Endothelial cell of umbilical vein (primary cell): Measurements from ENCODE around the gene TICRR. TPM values are rescaled to one million over a fixed set of nuclear protein-coding genes. Genes with fewer than 3 reads are reported as not detected.

Source experiments
- BruUV-seq: library from RNA; stranded (reverse); fragments of 400-500 nt; replicated peaks from 2 replicates; lab custom pipeline; 2021; lab: Mats Ljungman, UMichigan
- CTCF ChIA-PET: fragments of 300-600, 350-600 bp; sonication (Branson Sonifier 250); formaldehyde crosslinking; loops from one replicate; lab custom pipeline; 2021; ENCODE audit warnings: antibody characterized with exemption, inconsistent platforms; lab: Charles Lee
- POLR2A ChIA-PET: fragments of 300-600, 350-600 bp; sonication (Branson Sonifier 250); formaldehyde crosslinking; loops from one replicate; lab custom pipeline; 2021; ENCODE audit warnings: antibody characterized with exemption, inconsistent platforms; lab: Charles Lee
- DNase-seq: peaks from one replicate; pipeline ENCODE4 v3.0.0-alpha.2; 2011; ENCODE audit warnings: low read depth, low spot score
- FAIRE-seq: peaks from 2 replicates; lab custom pipeline; 2011; peaks lifted over from hg19 to GRCh38; lab: Jason Lieb, UNC
- H2AFZ ChIP-seq: 2 replicates; pipeline ENCODE4 v1.6.0; 2012; ENCODE audit warnings: low read depth, low read length, control low read depth, inconsistent platforms
- H3K27ac ChIP-seq: 2 replicates; pipeline ENCODE4 v1.5.1; 2011; ENCODE audit warnings: low read depth, mild to moderate bottlenecking, control low read depth, low read length, moderate library complexity; ENCODE audit not compliant: insufficient read depth
- H3K27me3 ChIP-seq, 2 experiments: 2 replicates each; pipeline versions ENCODE4 v1.6.0 to v1.6.1; 2011; ENCODE audit warnings: low read length in 2 of 2, mixed read lengths in 1 of 2; ENCODE audit not compliant: control insufficient read depth in 2 of 2, insufficient read depth in 2 of 2
- H3K36me3 ChIP-seq, 2 experiments: 2 replicates in 1 of 2; 3 replicates in 1 of 2; pipeline ENCODE4 v1.5.1; 2011; ENCODE audit warnings: low read length in 2 of 2, mild to moderate bottlenecking in 1 of 2, moderate library complexity in 1 of 2; ENCODE audit not compliant: control insufficient read depth in 2 of 2, insufficient read depth in 2 of 2; ENCODE audit errors: extremely low read depth in 1 of 2
- H3K4me1 ChIP-seq: 3 replicates; pipeline ENCODE4 v1.5.1; 2011; ENCODE audit warnings: mild to moderate bottlenecking, low read length; ENCODE audit not compliant: control insufficient read depth, insufficient read depth; ENCODE audit errors: extremely low read depth
- H3K4me2 ChIP-seq: 2 replicates; pipeline ENCODE4 v1.6.1; 2011; ENCODE audit warnings: low read length, control low read depth, mixed read lengths; ENCODE audit not compliant: insufficient read depth
- H3K4me3 ChIP-seq, 3 experiments: fragments of 200-600 bp in 1 of 3; sonication (generic), shearing (Covaris generic) in 1 of 3; replicated peaks in 1 of 3; 2 replicates each; pipeline ENCODE4 v1.5.1; 2011 to 2016; ENCODE audit warnings: control low read depth in 3 of 3, low read length in 3 of 3, mild to moderate bottlenecking in 2 of 3, inconsistent platforms in 1 of 3, low read depth in 1 of 3, moderate library complexity in 1 of 3; ENCODE audit not compliant: insufficient read depth in 1 of 3
- H3K79me2 ChIP-seq: 2 replicates; pipeline ENCODE4 v1.6.0; 2012; ENCODE audit warnings: low read length, inconsistent platforms; ENCODE audit not compliant: control insufficient read depth, insufficient read depth
- H3K9ac ChIP-seq: replicated peaks from 2 replicates; pipeline ENCODE3; 2011; ENCODE audit warnings: low read length, control low read depth; ENCODE audit not compliant: insufficient read depth; ENCODE audit errors: extremely low read depth
- H3K9me1 ChIP-seq: replicated peaks from 3 replicates; pipeline ENCODE4 v1.6.0; 2011; ENCODE audit warnings: mild to moderate bottlenecking, low read length; ENCODE audit not compliant: control insufficient read depth, insufficient read depth; ENCODE audit errors: extremely low read depth
- H3K9me3 ChIP-seq: replicated peaks from 2 replicates; pipeline ENCODE4 v1.5.1; 2012; ENCODE audit warnings: low read length, inconsistent platforms; ENCODE audit not compliant: control insufficient read depth, insufficient read depth
- H4K20me1 ChIP-seq: replicated peaks from 2 replicates; pipeline ENCODE3; 2011; ENCODE audit warnings: mild to moderate bottlenecking, low read length; ENCODE audit not compliant: control insufficient read depth, insufficient read depth; ENCODE audit errors: extremely low read depth
- CTCF ChIP-seq, 2 donors: IDR thresholded peaks; 1 replicate in 1 of 2; 2 replicates in 1 of 2; pipeline ENCODE4 v1.5.1; 2011; ENCODE audit warnings: low read length in 2 of 2, mild to moderate bottlenecking in 2 of 2, moderate library complexity in 2 of 2, control low read depth in 1 of 2, inconsistent platforms in 1 of 2, low read depth in 1 of 2; ENCODE audit not compliant: insufficient read depth in 1 of 2; ENCODE audit errors: extremely low read depth in 1 of 2
- EZH2 ChIP-seq: IDR thresholded peaks from 2 replicates; pipeline ENCODE4 v1.6.1; 2012; ENCODE audit warnings: borderline replicate concordance, low read depth, mild to moderate bottlenecking, moderate library complexity, low read length, inconsistent platforms; ENCODE audit not compliant: severe bottlenecking
- FOS ChIP-seq: IDR thresholded peaks from 2 replicates; pipeline ENCODE4 v1.6.1; 2011; ENCODE audit warnings: mild to moderate bottlenecking, low read length, moderate library complexity, borderline replicate concordance; ENCODE audit not compliant: insufficient read depth
- GATA2 ChIP-seq: IDR thresholded peaks from 2 replicates; pipeline ENCODE4 v1.7.0; 2011; ENCODE audit warnings: low read depth, mild to moderate bottlenecking, moderate library complexity, mixed read lengths, low read length; ENCODE audit not compliant: insufficient read length, insufficient read depth
- JUN ChIP-seq: IDR thresholded peaks from 2 replicates; pipeline ENCODE4 v1.6.1; 2011; ENCODE audit warnings: borderline replicate concordance, low read depth; ENCODE audit not compliant: insufficient read length, insufficient read depth
- MAX ChIP-seq: IDR thresholded peaks from 2 replicates; pipeline ENCODE4 v1.6.1; 2011; ENCODE audit not compliant: insufficient read depth, insufficient read length
- MYC ChIP-seq: IDR thresholded peaks from one replicate; pipeline ENCODE4 v1.6.1; 2011; ENCODE audit warnings: mild to moderate bottlenecking, low read depth, low read length
- POLR2AphosphoS5 ChIP-seq: IDR thresholded peaks from 2 replicates; pipeline ENCODE4 v1.6.1; 2012; ENCODE audit warnings: low read depth, mild to moderate bottlenecking, control low read depth, low read length, moderate library complexity; ENCODE audit not compliant: insufficient read depth
- dilution Hi-C: fragments of 300-500 bp; cut with MboI; formaldehyde crosslinking; loops from one replicate; pipeline ENCODE4 v1.15.0; 2019; ENCODE audit warnings: low sequenced_read_pairs; ENCODE audit not compliant: extremely low pct_ligation_motif_present
- intact Hi-C: fragments of 100-400 bp; cut with micrococcal nuclease; formaldehyde crosslinking; loops from one replicate; pipeline ENCODE4 v1.10.0; 2022
- polyA plus RNA-seq, 4 experiments: library from polyadenylated mRNA; depleted of rRNA in 3 of 4; stranded (reverse) in 3 of 4; unstranded in 1 of 4; fragments of >200 nt; gene quantifications; 2 replicates each; pipeline versions ENCODE4 v1.2.1 to v1.2.3, GENCODE V29; 2011 to 2012; ENCODE audit warnings: missing spikeins in 1 of 4
- total RNA-seq: library from RNA; stranded (reverse); gene quantifications from 2 replicates; pipeline ENCODE4 v1.2.3, GENCODE V29; 2021

Gene TICRR
- total and polyA plus RNA-seq, 2 donors (not counting 3 experiments of a cell fraction or from before 2014, with no cell fraction given), result 4.9 to 19.4 TPM

- Histone ChIP-seq H4K20me1 (no peaks in the 10 kb centered on the region), H3K9me1 (no peaks in the 10 kb centered on the region), H3K4me3 (peak overlapping the region in 1 of 3 experiments; percentile 56), H3K79me2 (peaks cover 66% of the 10 kb centered on the region), H3K9ac (peak overlapping the region; percentile 13), H3K36me3 (no peaks in the 10 kb centered on the region), H3K4me1 (peaks cover 18% of the 10 kb centered on the region), H2AFZ (no peak overlapping the region), H3K9me3 (no peaks in the 10 kb centered on the region), H3K27ac (no peak overlapping the region), H3K4me2 (peak overlapping the region; percentile 92), H3K27me3 (no peaks in the 10 kb centered on the region)
- intact Hi-C loops, result no loop called here
- no TSS peak for BruUV-seq
- dilution Hi-C loops, result no loop called here
- TF ChIP-seq FOS, result no peak
- TF ChIP-seq JUN, result no peak
- TF ChIP-seq MYC, result no peak
- no peak for TF ChIP-seq GATA2
- TF ChIP-seq MAX, result no peak
- no peak for TF ChIP-seq POLR2AphosphoS5
- no peak for TF ChIP-seq CTCF (IDR thresholded peaks at IDR 0.05; ENCODE audit: extremely low read depth in 1 of 2, insufficient read depth in 1 of 2, low read depth in 1 of 2, low read length in 2 of 2)
- no peak for TF ChIP-seq EZH2
- ChIA-PET CTCF (no interaction called here), POLR2A (interaction anchor here (0.6 to 0.8 kb wide), 3 partner anchors 9 to 932 kb away, joined by 3 to 11 read pairs (median 6); no protein-coding TSS in a partner anchor)
- FAIRE-seq (no peak), DNase-seq (no peak)
Observed at GRCh38 chr15:89577776-89578115, 2.5 kb downstream of the TICRR start.
